Subcutaneous adipose tissue (tissue), 4 donors: ENCODE data around the gene CACNB3. TPM values are rescaled to one million over a fixed set of nuclear protein-coding genes. Genes with fewer than 3 reads are reported as not detected.

Source experiments
- CTCF ChIP-seq: fragments of 450-650 bp; IDR thresholded peaks from one replicate; pipeline ENCODE4 v1.5.1; 2016; ENCODE audit warnings: low read depth, mild to moderate bottlenecking, control low read depth, antibody characterized with exemption, moderate library complexity
- total RNA-seq, 4 donors: library from RNA; depleted of rRNA; stranded (reverse); fragments of >200 nt; gene quantifications; one replicate each; pipeline ENCODE4 v1.1.0, GENCODE V29; 2016

The CACNB3 gene
- total RNA-seq, 4 donors from 2014 or later = 2.4 to 12.4 (median 6.4) TPM

DNA sequence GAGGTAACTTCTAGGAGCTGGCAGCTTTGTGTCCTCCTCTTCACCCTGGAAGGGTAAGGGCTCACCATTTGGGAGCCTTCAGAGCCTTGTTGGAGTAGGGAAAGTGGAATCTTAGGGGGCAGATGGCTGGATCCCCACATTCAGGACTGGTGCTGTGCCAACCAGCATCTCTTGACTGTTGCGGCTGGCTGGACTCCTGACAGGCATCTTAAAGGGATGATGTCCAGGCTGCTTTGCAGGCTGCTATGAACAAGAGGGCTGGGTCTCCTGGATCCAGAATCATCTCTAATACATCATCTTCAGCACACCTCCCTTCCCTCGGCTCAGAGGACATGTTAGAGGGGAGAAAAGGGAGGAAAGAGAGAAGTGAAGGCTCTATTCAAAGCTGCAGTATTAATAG lies 4.4 kb downstream of the CACNB3 start:
- TF ChIP-seq CTCF = no peak

GRCh38 chr12:48823281-48823680 lies 5.0 kb downstream of the CACNB3 start:
- no peak for TF ChIP-seq CTCF

GRCh38 chr12:48824112-48824511 lies 5.8 kb downstream of the CACNB3 start:
- TF ChIP-seq CTCF = no peak

DNA sequence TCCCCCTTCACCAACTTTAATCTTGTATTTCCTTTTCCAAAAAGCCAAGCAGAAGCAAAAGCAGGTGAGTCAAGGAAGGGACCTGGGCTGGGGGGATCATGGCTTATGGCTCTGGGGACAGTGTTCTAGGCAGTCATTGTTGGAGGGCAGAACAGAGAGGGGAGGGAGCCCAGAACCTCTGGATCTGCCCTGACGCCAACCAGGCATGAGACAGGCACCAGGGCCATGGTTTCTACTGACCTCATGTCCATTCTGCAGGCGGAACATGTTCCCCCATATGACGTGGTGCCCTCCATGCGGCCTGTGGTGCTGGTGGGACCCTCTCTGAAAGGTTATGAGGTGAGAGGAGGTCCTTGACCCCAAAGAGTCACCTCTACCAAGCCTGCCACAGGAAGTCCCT lies 6.6 kb downstream of the CACNB3 start:
- no peak for TF ChIP-seq CTCF

- TF ChIP-seq CTCF = no peak
Measured at GRCh38 chr12:48826209-48826855, 8.0 kb downstream of the CACNB3 start.

DNA sequence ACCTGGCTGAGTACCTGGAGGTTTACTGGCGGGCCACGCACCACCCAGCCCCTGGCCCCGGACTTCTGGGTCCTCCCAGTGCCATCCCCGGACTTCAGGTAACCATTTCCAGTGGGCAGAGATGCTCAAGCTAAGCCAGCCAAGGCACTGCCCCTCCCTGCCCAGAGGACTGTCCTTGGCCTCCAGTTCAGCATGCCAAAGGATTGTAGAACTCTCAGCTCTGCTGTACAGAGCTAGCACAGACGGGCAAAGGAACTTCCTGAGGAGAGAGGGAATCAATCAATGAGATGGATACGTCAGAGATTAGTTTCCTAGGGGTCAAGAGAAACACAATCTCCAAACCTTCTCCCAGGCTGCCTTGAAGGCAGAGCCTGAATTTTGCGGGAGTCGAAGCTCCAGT lies 8.7 kb downstream of the CACNB3 start:
- no peak for TF ChIP-seq CTCF

DNA sequence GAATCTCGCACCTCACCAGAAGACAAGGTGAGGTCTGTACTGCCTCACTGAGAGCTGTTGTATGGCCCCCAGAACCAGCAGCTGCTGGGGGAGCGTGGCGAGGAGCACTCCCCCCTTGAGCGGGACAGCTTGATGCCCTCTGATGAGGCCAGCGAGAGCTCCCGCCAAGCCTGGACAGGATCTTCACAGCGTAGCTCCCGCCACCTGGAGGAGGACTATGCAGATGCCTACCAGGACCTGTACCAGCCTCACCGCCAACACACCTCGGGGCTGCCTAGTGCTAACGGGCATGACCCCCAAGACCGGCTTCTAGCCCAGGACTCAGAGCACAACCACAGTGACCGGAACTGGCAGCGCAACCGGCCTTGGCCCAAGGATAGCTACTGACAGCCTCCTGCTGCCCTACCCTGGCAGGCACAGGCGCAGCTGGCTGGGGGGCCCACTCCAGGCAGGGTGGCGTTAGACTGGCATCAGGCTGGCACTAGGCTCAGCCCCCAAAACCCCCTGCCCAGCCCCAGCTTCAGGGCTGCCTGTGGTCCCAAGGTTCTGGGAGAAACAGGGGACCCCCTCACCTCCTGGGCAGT lies 9.3 kb downstream of the CACNB3 start:
- TF ChIP-seq CTCF = no peak
